ENCODE results near the gene ALCAM.

GRCh38 chr3:105399062-105399461 lies 32.4 kb downstream of the ALCAM start:
- TF ChIP-seq CTCF (IDR thresholded peaks at IDR 0.05) (no peak), POLR2AphosphoS5 (IDR thresholded peaks at IDR 0.05) (no peak), POLR2A (IDR thresholded peaks at IDR 0.05) (no peak)
